ENCODE data around the gene UBE2O. TPM values are rescaled to one million over a fixed set of nuclear protein-coding genes. Genes with fewer than 3 reads are reported as not detected.
A peak's percentile ranks its signal among the peaks of the same experiment; 100 is the strongest.

The UBE2O gene
- total and polyA plus RNA-seq, 7 experiments from 2014 or later = 8.7 to 50.8 (median 39.2) TPM

DNA sequence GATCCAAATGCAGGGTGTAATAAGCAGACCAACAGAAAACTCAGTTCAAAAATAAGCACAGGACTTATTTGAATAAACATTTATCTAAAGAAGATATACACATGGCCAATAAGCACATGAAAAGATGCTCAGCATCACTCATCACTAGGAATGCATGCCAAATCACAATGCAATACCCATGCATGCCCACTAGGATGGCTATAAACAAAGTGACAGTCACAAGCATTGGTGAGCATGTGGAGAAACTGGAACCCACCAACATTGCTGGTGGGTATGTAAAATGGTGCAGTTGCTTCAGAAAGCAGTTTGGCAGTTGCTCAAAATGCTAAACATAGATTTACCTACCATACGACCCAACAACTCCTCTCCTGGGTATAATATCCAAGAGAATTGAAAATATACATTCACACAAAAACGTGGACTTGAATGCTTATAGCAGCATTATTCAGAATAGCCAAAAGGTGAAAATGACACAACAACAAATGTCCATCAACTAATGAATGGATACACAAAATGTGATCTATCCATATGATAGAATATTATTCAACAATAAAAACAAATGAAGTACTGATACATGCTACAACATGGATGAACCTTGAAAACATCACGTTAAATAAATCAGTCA, 20.1 kb downstream of the UBE2O start:
- no peak overlapping the region for H3K4me3 Mint-ChIP-seq
- peaks cover 14 to 49% (median 30%) of the 10 kb centered on the region in 7 donors for H3K4me1 Mint-ChIP-seq
- no peaks in the 10 kb centered on the region for H3K9me3 ChIP-seq (ENCODE audit: control insufficient read depth in 2 of 3, low read length in 3 of 3)
- no peak overlapping the region for H3K27ac ChIP-seq (ENCODE audit: low read depth, low read length)
- no peaks in the 10 kb centered on the region for H3K27me3 Mint-ChIP-seq
- peak overlapping the region in 2 of 9 donors; percentile 10 to 65 for H3K27ac Mint-ChIP-seq
- ChIA-PET POLR2A (no interaction called here), CTCF (no interaction called here)
- no peak for DNase-seq
- H3K4me3 ChIP-seq (ENCODE audit: low read length) = no peak overlapping the region
- H3K4me1 ChIP-seq (ENCODE audit: control insufficient read depth in 2 of 2, insufficient read depth in 2 of 2, low read length in 2 of 2) = no peaks in the 10 kb centered on the region
- no peaks in the 10 kb centered on the region for H3K9me3 Mint-ChIP-seq
- ATAC-seq = peak; percentile 65
- H3K27me3 ChIP-seq (ENCODE audit: control insufficient read depth in 2 of 2, insufficient read depth in 2 of 2, low read length in 2 of 2) = no peaks in the 10 kb centered on the region
- peaks cover 0 to 10% (median 0%) of the 10 kb centered on the region in 5 donors for H3K36me3 Mint-ChIP-seq
- intact Hi-C loops (cut with micrococcal nuclease) = no loop called here
- H3K36me3 ChIP-seq (ENCODE audit: control insufficient read depth in 2 of 3, insufficient read depth in 3 of 3, low read length in 3 of 3) = peaks cover 0 to 4% (median 0%) of the 10 kb centered on the region in 3 experiments

DNA sequence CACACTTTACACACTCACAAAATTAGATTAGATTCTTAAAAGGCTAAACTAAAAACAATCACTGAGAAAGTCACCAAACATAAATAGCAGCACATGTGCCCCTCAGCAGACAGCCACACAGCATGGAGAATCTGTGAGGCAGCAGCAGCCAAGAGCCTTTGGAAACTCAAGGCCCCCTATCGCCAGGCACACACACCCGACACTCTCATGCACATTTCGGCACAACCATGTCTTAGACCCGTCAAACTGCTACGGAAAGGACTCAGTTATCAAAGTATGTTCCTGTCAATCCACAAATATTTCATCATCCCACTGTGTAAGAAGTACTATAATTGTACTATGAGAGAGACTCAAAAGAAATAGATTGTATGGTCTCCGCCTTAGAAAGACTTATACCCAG, 20.9 kb downstream of the UBE2O start:
- no peak for ATAC-seq

DNA sequence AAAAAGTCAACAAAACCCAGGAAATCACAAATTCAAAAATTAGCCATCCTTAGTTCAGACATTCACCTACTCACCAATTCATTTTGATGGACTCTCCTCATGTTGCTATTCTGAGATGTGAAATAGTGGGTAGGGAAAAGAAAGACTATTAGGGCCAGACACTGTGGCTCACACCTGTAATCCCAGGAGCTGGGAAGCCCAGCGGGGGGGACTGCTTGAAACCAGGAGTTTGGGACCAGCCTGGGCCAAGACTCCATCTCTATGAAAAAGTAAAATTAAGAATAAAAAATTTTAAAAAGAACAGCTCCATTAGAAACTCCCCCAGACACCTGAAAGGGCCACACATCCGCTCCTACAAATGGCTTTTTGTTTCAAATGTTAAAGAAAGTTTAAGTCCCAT, 21.4 kb downstream of the UBE2O start:
- Mint-ChIP-seq H3K4me3 (no peak overlapping the region), H3K9me3 (no peaks in the 10 kb centered on the region), H3K36me3 (peaks cover 0 to 13% (median 0%) of the 10 kb centered on the region in 5 donors), H3K27ac (peak overlapping the region in 1 of 9 donors; percentile 56), H3K27me3 (no peaks in the 10 kb centered on the region), H3K4me1 (peaks cover 18 to 52% (median 37%) of the 10 kb centered on the region in 7 donors)
- Histone ChIP-seq H3K4me3 (ENCODE audit: low read length) (no peak overlapping the region), H3K9me3 (ENCODE audit: control insufficient read depth in 2 of 3, low read length in 3 of 3) (no peaks in the 10 kb centered on the region), H3K27ac (ENCODE audit: low read depth, low read length) (no peak overlapping the region), H3K36me3 (ENCODE audit: control insufficient read depth in 2 of 3, insufficient read depth in 3 of 3, low read length in 3 of 3) (peaks cover 0 to 4% (median 0%) of the 10 kb centered on the region in 3 experiments), H3K27me3 (ENCODE audit: control insufficient read depth in 2 of 2, insufficient read depth in 2 of 2, low read length in 2 of 2) (no peaks in the 10 kb centered on the region), H3K4me1 (ENCODE audit: control insufficient read depth in 2 of 2, insufficient read depth in 2 of 2, low read length in 2 of 2) (no peaks in the 10 kb centered on the region)
- ChIA-PET CTCF (no interaction called here), POLR2A (no interaction called here)
- no peak for DNase-seq
- intact Hi-C loops (cut with micrococcal nuclease) = no loop called here
- no peak for ATAC-seq

More for the DNA sequence above, 20.9 kb downstream of the UBE2O start:
- H3K4me1 ChIP-seq (ENCODE audit: control insufficient read depth in 2 of 2, insufficient read depth in 2 of 2, low read length in 2 of 2) = no peaks in the 10 kb centered on the region
- H3K27me3 Mint-ChIP-seq = no peaks in the 10 kb centered on the region
- no peak overlapping the region for H3K27ac ChIP-seq (ENCODE audit: low read depth, low read length)
- intact Hi-C loops (cut with micrococcal nuclease) = no loop called here
- no peaks in the 10 kb centered on the region for H3K9me3 ChIP-seq (ENCODE audit: control insufficient read depth in 2 of 3, low read length in 3 of 3)
- POLR2A ChIA-PET = no interaction called here
- peaks cover 0 to 4% (median 0%) of the 10 kb centered on the region in 3 experiments for H3K36me3 ChIP-seq (ENCODE audit: control insufficient read depth in 2 of 3, insufficient read depth in 3 of 3, low read length in 3 of 3)
- H3K4me1 Mint-ChIP-seq = peaks cover 16 to 47% (median 37%) of the 10 kb centered on the region in 7 donors
- no peaks in the 10 kb centered on the region for H3K9me3 Mint-ChIP-seq
- no peak overlapping the region for H3K27ac Mint-ChIP-seq
- CTCF ChIA-PET = no interaction called here
- no peak overlapping the region for H3K4me3 ChIP-seq (ENCODE audit: low read length)
- DNase-seq = no peak
- H3K4me3 Mint-ChIP-seq = no peak overlapping the region
- peaks cover 0 to 10% (median 0%) of the 10 kb centered on the region in 5 donors for H3K36me3 Mint-ChIP-seq
- no peaks in the 10 kb centered on the region for H3K27me3 ChIP-seq (ENCODE audit: control insufficient read depth in 2 of 2, insufficient read depth in 2 of 2, low read length in 2 of 2)

DNA sequence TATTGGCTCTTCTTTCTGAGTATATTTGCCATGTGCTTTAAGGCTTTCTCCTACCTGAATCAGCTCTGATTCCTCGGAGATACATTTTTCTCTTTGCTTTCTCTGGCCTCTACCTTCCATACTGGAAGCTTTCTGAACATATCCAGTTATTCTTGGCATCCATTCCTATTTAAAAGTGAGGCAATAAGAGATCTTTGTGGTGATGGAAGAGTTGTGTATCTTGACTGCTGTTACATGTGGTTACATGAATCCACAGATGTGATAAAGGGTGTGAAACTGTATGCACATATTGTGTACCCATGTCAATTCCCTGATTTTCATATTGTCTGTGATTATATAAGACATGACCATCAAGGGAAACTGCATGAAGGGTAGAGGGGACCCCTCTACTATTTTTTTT, 24.4 kb downstream of the UBE2O start:
- peaks cover 0 to 10% (median 0%) of the 10 kb centered on the region in 5 donors for H3K36me3 Mint-ChIP-seq
- Histone ChIP-seq H3K27ac (ENCODE audit: low read depth, low read length) (no peak overlapping the region), H3K4me3 (ENCODE audit: low read length) (no peak overlapping the region), H3K27me3 (ENCODE audit: control insufficient read depth in 2 of 2, insufficient read depth in 2 of 2, low read length in 2 of 2) (no peaks in the 10 kb centered on the region), H3K9me3 (ENCODE audit: control insufficient read depth in 2 of 3, low read length in 3 of 3) (no peaks in the 10 kb centered on the region), H3K4me1 (ENCODE audit: control insufficient read depth in 2 of 2, insufficient read depth in 2 of 2, low read length in 2 of 2) (no peaks in the 10 kb centered on the region), H3K36me3 (ENCODE audit: control insufficient read depth in 2 of 3, insufficient read depth in 3 of 3, low read length in 3 of 3) (no peaks in the 10 kb centered on the region)
- no peak overlapping the region for H3K4me3 Mint-ChIP-seq
- peaks cover 14 to 45% (median 27%) of the 10 kb centered on the region in 7 donors for H3K4me1 Mint-ChIP-seq
- intact Hi-C loops (cut with micrococcal nuclease) = no loop called here
- ATAC-seq (no peak), DNase-seq (no peak)
- no peaks in the 10 kb centered on the region for H3K9me3 Mint-ChIP-seq
- no peaks in the 10 kb centered on the region for H3K27me3 Mint-ChIP-seq
- ChIA-PET CTCF (interaction anchor here (0.7 kb wide), 1 partner anchor 620 kb away, joined by 3 read pairs; no protein-coding TSS in a partner anchor), POLR2A (interaction anchor here (1.9 kb wide), 1 partner anchor 12 kb away, joined by 6 read pairs; no protein-coding TSS in a partner anchor)
- no peak overlapping the region for H3K27ac Mint-ChIP-seq

DNA sequence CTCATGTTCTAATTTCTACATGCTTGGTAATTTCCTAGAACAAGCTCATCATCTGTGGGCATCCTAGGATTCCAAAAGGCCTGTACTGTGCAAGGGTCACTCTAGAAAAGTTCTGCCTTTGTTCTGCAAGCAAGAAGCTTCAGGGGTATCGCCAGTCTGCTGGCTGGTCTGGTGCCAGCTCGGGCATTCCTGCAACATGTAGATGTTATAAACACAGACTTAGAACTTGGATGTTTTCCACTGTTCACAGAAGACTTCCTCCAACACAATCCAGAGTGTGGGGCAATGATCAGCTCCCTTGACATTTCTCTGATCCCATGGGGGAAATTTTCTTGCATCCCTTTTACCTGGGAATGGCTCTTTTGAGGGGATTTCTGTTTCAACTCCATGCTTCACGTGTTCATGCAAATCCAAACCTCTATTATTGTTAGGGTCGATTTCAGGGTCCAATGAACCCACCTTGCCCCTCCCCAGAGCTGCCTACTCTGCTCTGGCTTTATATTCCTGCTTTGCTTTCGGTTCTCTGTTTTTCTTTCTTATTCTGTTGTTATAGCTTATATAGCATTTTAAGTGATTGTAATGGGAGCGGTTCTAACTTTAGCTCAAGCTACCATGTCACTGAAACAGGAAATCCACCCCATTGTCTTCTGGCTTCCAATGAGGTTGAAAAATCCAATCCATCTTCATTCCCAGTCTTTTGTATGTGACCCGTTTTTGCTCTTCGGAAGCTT, 25.3 kb downstream of the UBE2O start:
- H3K9me3 Mint-ChIP-seq = no peaks in the 10 kb centered on the region
- Histone ChIP-seq H3K4me3 (ENCODE audit: low read length) (no peak overlapping the region), H3K27ac (ENCODE audit: low read depth, low read length) (no peak overlapping the region), H3K9me3 (ENCODE audit: control insufficient read depth in 2 of 3, low read length in 3 of 3) (no peaks in the 10 kb centered on the region), H3K27me3 (ENCODE audit: control insufficient read depth in 2 of 2, insufficient read depth in 2 of 2, low read length in 2 of 2) (no peaks in the 10 kb centered on the region), H3K36me3 (ENCODE audit: control insufficient read depth in 2 of 3, insufficient read depth in 3 of 3, low read length in 3 of 3) (peaks cover 0 to under 1% (median 0%) of the 10 kb centered on the region in 3 experiments), H3K4me1 (ENCODE audit: control insufficient read depth in 2 of 2, insufficient read depth in 2 of 2, low read length in 2 of 2) (no peaks in the 10 kb centered on the region)
- ChIA-PET POLR2A (interaction anchor here (1.9 kb wide), 1 partner anchor 11 kb away, joined by 6 read pairs; no protein-coding TSS in a partner anchor), CTCF (interaction anchor here (0.6 to 1.1 kb wide), 2 partner anchors 29 to 427 kb away, joined by 3 read pairs; partner anchors contain the start of gene CDK3)
- ATAC-seq (no peak), DNase-seq (no peak)
- H3K4me3 Mint-ChIP-seq = no peak overlapping the region
- intact Hi-C loops (cut with micrococcal nuclease) = no loop called here
- H3K27me3 Mint-ChIP-seq = no peaks in the 10 kb centered on the region
- H3K36me3 Mint-ChIP-seq = peaks cover 0 to 13% (median 0%) of the 10 kb centered on the region in 5 donors
- no peak overlapping the region for H3K27ac Mint-ChIP-seq
- H3K4me1 Mint-ChIP-seq = peaks cover 12 to 43% (median 23%) of the 10 kb centered on the region in 7 donors

DNA sequence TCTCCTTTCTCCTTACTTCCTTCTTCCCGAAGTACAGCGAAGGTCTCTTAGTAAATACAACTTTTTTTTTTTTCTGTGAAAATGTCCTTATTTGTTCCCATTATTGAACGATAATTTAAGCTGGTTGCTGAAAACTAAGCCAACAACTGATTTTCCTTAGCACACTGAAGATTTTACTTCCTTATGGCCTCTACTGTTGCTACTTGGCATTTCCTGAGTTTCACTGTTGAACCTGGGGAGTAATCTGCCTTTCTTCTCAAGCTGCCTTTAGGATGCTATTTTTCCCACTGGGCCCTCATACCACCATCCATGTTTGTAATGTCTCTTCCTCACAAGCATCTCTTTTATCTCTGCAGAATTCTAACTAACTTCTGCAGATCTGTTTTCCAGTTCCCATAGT, 26.1 kb downstream of the UBE2O start:
- no peak overlapping the region for H3K4me3 Mint-ChIP-seq
- no peak for ATAC-seq
- intact Hi-C loops (cut with micrococcal nuclease) = no loop called here
- Histone ChIP-seq H3K9me3 (ENCODE audit: control insufficient read depth in 2 of 3, low read length in 3 of 3) (no peaks in the 10 kb centered on the region), H3K27ac (ENCODE audit: low read depth, low read length) (no peak overlapping the region), H3K4me3 (ENCODE audit: low read length) (no peak overlapping the region), H3K4me1 (ENCODE audit: control insufficient read depth in 2 of 2, insufficient read depth in 2 of 2, low read length in 2 of 2) (no peaks in the 10 kb centered on the region), H3K27me3 (ENCODE audit: control insufficient read depth in 2 of 2, insufficient read depth in 2 of 2, low read length in 2 of 2) (no peaks in the 10 kb centered on the region), H3K36me3 (ENCODE audit: control insufficient read depth in 2 of 3, insufficient read depth in 3 of 3, low read length in 3 of 3) (peaks cover 0 to 5% (median 0%) of the 10 kb centered on the region in 3 experiments)
- DNase-seq = no peak
- CTCF ChIA-PET = interaction anchor here (0.8 kb wide), 1 partner anchor 439 kb away, joined by 3 read pairs; no protein-coding TSS in a partner anchor
- H3K27me3 Mint-ChIP-seq = no peaks in the 10 kb centered on the region
- no peak overlapping the region for H3K27ac Mint-ChIP-seq
- no peaks in the 10 kb centered on the region for H3K9me3 Mint-ChIP-seq
- POLR2A ChIA-PET = interaction anchor here (1.9 kb wide), 1 partner anchor 10 kb away, joined by 6 read pairs; no protein-coding TSS in a partner anchor
- peaks cover 12 to 39% (median 24%) of the 10 kb centered on the region in 7 donors for H3K4me1 Mint-ChIP-seq
- H3K36me3 Mint-ChIP-seq = peaks cover 0 to 13% (median 0%) of the 10 kb centered on the region in 5 donors

All from naive thymus-derived CD4-positive, alpha-beta T cell (primary cell).